ENCODE results near the gene ACKR3.

The ACKR3 gene

GRCh38 chr2:236608188-236608525, 38.5 kb downstream of the ACKR3 start:
- FAIRE-seq: no peak
- no peak for DNase-seq (ENCODE audit: low spot score)

- no peak for FAIRE-seq
- no peak for DNase-seq (ENCODE audit: low spot score)
Measured at GRCh38 chr2:236608710-236609109, 39.1 kb downstream of the ACKR3 start.

GRCh38 chr2:236610991-236611821, 41.6 kb downstream of the ACKR3 start:
- DNase-seq (ENCODE audit: low spot score) (no peak), FAIRE-seq (no peak)

GRCh38 chr2:236612737-236613136, 43.1 kb downstream of the ACKR3 start:
- no peak for DNase-seq (ENCODE audit: low spot score)
- no peak for FAIRE-seq

- FAIRE-seq: no peak
Measured at GRCh38 chr2:236613612-236614011, 44.0 kb downstream of the ACKR3 start.

GRCh38 chr2:236614551-236614950, 44.9 kb downstream of the ACKR3 start:
- FAIRE-seq (no peak), DNase-seq (ENCODE audit: low spot score) (no peak)

More at GRCh38 chr2:236613612-236614011, 44.0 kb downstream of the ACKR3 start:
- no peak for DNase-seq (ENCODE audit: low spot score)

- no peak for DNase-seq (ENCODE audit: low spot score)
- no peak for FAIRE-seq
Measured at GRCh38 chr2:236616031-236616430, 46.4 kb downstream of the ACKR3 start.

GRCh38 chr2:236616624-236617023, 47.0 kb downstream of the ACKR3 start:
- no peak for FAIRE-seq

GRCh38 chr2:236617221-236617737, 47.7 kb downstream of the ACKR3 start:
- FAIRE-seq (no peak), DNase-seq (ENCODE audit: low spot score) (no peak)

More at GRCh38 chr2:236616624-236617023, 47.0 kb downstream of the ACKR3 start:
- DNase-seq (ENCODE audit: low spot score): no peak

- FAIRE-seq (no peak), DNase-seq (ENCODE audit: low spot score) (no peak)
Measured at GRCh38 chr2:236617796-236618195, 48.2 kb downstream of the ACKR3 start.

- DNase-seq (ENCODE audit: low spot score) (no peak), FAIRE-seq (no peak)
Measured at GRCh38 chr2:236618370-236618769, 48.7 kb downstream of the ACKR3 start.

GRCh38 chr2:236619910-236620612, 50.4 kb downstream of the ACKR3 start:
- no peak for FAIRE-seq
- no peak for DNase-seq (ENCODE audit: low spot score)

GRCh38 chr2:236621786-236622185, 52.2 kb downstream of the ACKR3 start:
- no peak for DNase-seq (ENCODE audit: low spot score)
- FAIRE-seq: no peak

GRCh38 chr2:236622201-236622600, 52.6 kb downstream of the ACKR3 start:
- no peak for DNase-seq (ENCODE audit: low spot score)
- FAIRE-seq: no peak

- FAIRE-seq (no peak), DNase-seq (ENCODE audit: low spot score) (no peak)
Measured at GRCh38 chr2:236622660-236623059, 53.0 kb downstream of the ACKR3 start.

- FAIRE-seq: no peak
Measured at GRCh38 chr2:236623816-236624215, 54.2 kb downstream of the ACKR3 start.

GRCh38 chr2:236625156-236625690, 55.6 kb downstream of the ACKR3 start:
- DNase-seq (ENCODE audit: low spot score) (no peak), FAIRE-seq (no peak)

More at GRCh38 chr2:236623816-236624215, 54.2 kb downstream of the ACKR3 start:
- DNase-seq (ENCODE audit: low spot score): no peak

- FAIRE-seq: no peak
Measured at GRCh38 chr2:236626391-236627150, 56.9 kb downstream of the ACKR3 start.

GRCh38 chr2:236627193-236627592, 57.6 kb downstream of the ACKR3 start:
- no peak for DNase-seq (ENCODE audit: low spot score)
- no peak for FAIRE-seq

More at GRCh38 chr2:236626391-236627150, 56.9 kb downstream of the ACKR3 start:
- DNase-seq (ENCODE audit: low spot score): no peak

GRCh38 chr2:236627841-236628240, 58.2 kb downstream of the ACKR3 start:
- FAIRE-seq (no peak), DNase-seq (ENCODE audit: low spot score) (no peak)

- no peak for FAIRE-seq
- DNase-seq (ENCODE audit: low spot score): no peak
Measured at GRCh38 chr2:236628256-236628901, 58.8 kb downstream of the ACKR3 start.

Measured in urothelium cell line (cell line).